SH-SY5Y (cell line): ENCODE data around the gene CCN5.

ENCODE experiments used
- GATA2 ChIP-seq: IDR thresholded peaks from 2 replicates; pipeline ENCODE4 v1.6.1; 2011; ENCODE audit warnings: mild to moderate bottlenecking, low read depth, low read length
- GATA3 ChIP-seq: IDR thresholded peaks from 2 replicates; pipeline ENCODE4 v1.6.1; 2011; ENCODE audit warnings: low read depth, mild to moderate bottlenecking, low read length, moderate library complexity

- TF ChIP-seq GATA2 = no peak
- TF ChIP-seq GATA3 = no peak
Observed at GRCh38 chr20:44721785-44722054, 6.6 kb downstream of the CCN5 start.
